WI38 (cell line): ENCODE measurements around the gene CIROP.

Source experiments
- H3K4me3 ChIP-seq: 2 replicates; pipeline ENCODE4 v1.5.1; 2011; ENCODE audit warnings: low read depth, mild to moderate bottlenecking, control low read depth, low read length
- CTCF ChIP-seq: IDR thresholded peaks from 2 replicates; pipeline ENCODE4 v1.5.1; 2012; ENCODE audit warnings: low read depth, mild to moderate bottlenecking, control low read depth, low read length

The CIROP gene

GRCh38 chr14:23063601-23064000 lies 41.2 kb downstream of the CIROP start:
- H3K4me3 ChIP-seq, result no peak overlapping the region
- TF ChIP-seq CTCF, result no peak

GRCh38 chr14:23062002-23062401 lies 42.8 kb downstream of the CIROP start:
- no peak for TF ChIP-seq CTCF
- H3K4me3 ChIP-seq, result no peak overlapping the region

- TF ChIP-seq CTCF, result no peak
- H3K4me3 ChIP-seq, result no peak overlapping the region
These were observed 44.1 kb downstream of the CIROP start for GRCh38 chr14:23060536-23061260.

GRCh38 chr14:23058654-23059504 lies 45.9 kb downstream of the CIROP start:
- H3K4me3 ChIP-seq, result no peak overlapping the region
- no peak for TF ChIP-seq CTCF

GRCh38 chr14:23057757-23058653 lies 46.8 kb downstream of the CIROP start:
- peak overlapping the region; percentile 63 for H3K4me3 ChIP-seq
- peak; percentile 88 for TF ChIP-seq CTCF

- no peak for TF ChIP-seq CTCF
- peak within 1 kb of the TSS; percentile 63 for H3K4me3 ChIP-seq
These were observed 47.6 kb downstream of the CIROP start, which contains the start of gene CDH24 for GRCh38 chr14:23056956-23057756. Gene CDH24 (minus strand): TSS chr14:23057520. CDS start chr14:23055733, 1,787 bp downstream.
